GM21529 (cell line): ENCODE results near the gene FUS.
"Not testable (repeated sequence)": the region's sequence is repeated elsewhere in the genome, so short reads cannot be mapped to it uniquely, and the experiment has no call there.

Experiments
- ATAC-seq: cut with Tn5 transposase; IDR thresholded peaks from one replicate; pipeline ENCODE4 v1.9.1; 2021; ENCODE audit not compliant: unreplicated experiment

The FUS gene

DNA sequence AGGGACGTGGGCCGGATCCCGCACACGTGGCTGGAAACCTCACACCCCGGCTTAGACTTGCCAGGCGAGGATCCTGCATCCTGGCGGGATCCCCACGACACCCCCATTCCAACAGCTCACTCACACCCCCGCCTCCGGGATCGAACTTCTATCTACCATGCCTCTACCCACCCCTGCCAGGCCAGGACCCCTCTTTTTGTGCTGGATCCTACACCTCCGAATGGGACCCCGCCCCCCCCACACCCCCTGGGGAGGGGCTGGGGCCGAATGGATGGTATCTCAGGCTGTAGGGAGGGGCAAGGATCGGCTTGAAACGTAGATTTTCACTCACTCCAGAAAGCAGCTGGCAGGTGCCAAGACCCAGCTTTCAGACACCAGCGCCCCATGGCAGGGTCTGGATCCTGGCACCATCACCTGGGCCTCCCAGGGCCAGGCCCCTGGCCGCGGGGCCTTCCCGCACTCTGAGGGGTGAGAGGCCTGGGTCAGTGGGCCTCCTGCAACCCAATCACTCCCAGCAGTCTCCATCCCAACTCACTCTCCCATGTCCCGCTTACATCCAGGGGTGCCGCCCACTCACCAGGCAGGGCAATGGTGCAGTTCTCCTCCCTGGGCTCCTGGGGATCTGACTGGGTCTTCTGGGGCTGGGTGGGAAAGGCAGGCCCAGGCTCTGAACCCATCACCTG lies 36.8 kb upstream of the FUS start:
- no peak for ATAC-seq

DNA sequence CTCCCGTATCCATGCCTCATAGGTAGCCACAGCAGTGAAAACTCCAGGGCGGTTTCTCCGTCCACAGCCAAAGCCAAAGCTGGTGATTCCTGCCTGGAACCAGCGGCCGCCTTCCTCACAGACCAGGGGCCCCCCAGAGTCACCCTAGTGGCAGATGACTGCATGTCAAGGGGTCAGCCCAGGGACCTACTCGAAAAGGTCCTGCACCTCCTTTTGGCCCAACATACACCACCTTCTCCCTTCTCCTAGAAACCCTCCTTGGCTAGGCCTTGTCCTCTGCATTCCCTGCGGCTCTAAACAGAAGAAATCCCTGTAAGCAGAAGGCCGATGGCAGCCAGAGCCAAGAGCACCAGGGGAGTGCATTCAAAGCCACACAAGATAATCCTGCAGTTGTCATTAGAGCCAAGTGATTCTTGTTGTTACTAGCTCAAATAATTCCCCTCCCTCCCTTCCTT lies 36.2 kb upstream of the FUS start:
- ATAC-seq = no peak

DNA sequence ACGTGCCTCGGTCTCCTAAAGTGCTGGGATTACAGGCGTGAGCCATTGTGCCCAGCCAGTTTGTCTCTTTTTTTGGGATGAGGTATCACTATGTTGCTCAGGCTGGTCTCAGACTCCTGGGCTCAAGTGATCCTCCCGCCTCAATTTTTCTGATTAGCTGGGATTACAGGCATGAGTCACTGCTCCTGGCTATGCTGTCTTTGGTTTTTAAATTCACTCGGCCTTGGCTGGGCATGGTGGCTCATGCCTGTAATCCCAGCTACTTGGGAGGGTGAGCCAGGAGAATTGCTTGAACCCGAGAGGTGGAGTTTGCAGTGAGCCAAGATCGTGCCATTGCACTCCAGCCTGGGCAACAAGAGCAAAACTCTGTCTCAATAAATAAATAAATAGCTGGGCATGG lies 35.5 kb upstream of the FUS start:
- ATAC-seq = not testable (repeated sequence)

DNA sequence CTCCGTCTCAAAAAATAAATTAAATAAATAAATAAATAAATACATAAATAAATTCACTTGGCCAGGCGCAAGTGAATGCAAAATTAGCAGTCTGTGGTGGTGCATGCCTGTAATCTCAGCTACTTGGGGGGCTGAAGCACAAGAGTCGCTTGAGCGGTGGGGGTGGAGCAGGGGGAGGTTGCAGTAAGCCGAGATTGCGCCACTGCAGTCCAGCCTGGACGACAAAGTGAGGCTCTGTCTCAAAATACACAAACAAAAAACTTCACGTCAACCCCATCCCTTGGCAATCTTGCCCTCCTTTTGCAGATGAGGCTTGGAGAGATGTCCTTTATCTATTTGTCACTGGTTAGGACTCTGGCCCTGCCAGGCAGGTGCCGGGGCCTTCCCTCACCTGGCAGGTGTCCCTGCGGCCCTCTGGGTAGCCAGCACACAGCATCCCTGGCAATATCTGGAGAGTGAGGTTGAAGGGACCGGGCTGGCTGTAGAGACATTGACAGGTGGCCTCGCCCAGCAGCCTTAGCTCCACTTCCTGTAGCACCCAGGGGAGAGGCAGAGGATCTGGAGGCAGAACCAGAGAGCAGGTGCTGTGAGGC lies 34.4 kb upstream of the FUS start:
- ATAC-seq = no peak

DNA sequence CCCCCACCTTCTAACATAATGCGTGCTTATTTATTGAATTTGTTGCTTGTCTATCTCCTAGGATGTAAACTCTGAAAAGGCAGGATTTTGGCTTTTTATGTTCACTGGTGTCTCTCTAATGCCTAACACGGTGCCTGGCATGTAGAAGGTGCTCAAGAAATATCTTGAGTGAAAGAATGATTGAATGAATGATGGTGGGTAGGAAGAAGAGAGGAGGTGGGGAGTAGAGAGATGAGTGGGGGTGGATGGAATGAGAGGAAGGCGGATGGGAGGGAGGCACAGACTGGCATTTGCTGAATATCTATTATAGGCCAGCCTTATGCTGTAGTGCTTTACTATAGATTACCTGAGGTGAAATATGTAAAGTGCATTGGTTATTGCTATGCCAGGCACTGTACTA lies 32.4 kb upstream of the FUS start:
- no peak for ATAC-seq

DNA sequence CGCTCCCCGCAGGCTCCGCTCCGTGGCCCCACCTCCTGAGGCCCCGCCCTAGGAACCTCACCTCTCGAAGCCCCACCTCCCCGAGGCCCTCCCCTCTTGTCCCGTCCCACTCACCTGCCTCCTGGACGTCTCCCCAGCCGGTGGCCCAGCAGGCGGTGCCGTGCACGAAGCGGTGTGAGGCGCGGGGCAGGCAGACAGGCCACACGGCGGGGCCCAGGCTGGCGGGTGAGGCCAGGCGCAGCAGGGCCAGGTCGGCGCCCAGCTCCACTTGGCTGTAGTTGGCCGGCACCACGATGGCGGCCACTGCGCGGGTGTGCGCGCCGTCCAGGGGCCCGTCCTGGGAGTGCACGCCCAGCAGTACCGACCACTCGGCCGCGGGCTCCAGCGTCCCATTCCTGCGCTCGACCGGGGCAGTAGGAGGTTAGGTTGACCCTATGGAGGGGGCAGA lies 31.6 kb upstream of the FUS start:
- no peak for ATAC-seq

DNA sequence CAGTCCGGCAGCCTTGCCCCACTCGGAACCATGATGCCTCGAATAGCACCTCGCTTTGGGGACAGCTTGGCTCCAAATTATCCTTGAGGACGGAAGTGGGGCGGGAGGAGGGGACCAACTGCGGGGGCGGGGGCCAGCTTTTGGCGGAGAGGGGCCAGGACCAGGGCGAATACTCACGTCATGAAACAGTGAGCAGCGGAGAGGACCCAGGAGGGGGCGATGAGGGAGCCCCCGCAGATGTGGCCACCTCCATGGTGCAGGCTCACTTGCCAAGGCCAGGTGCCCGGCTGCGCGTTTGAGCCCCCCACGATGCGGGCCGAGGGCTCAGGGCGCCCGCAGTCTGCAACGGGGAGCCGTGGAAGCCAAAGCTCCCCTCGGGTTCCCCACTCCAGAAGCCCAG lies 31.0 kb upstream of the FUS start:
- ATAC-seq = no peak

DNA sequence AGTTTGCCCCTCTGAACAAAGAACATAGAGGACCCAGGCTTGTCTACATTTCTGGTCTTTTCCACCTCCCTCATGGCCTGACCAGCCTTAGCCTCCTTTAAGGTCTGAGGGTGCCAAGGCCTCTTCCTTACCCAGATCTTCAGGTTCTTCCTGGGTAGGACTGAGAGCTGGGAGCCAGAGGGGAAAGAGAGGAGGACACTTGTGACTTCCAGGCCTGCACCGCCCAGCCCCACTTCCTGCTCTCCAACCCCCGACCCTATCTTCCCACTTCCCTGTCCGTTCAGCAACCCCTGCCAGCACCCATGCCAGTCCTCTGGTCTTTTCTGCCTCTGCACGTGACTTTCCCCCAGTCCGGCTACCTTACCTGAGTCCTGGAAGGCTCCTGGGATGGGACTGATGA lies 30.6 kb upstream of the FUS start:
- ATAC-seq = no peak

DNA sequence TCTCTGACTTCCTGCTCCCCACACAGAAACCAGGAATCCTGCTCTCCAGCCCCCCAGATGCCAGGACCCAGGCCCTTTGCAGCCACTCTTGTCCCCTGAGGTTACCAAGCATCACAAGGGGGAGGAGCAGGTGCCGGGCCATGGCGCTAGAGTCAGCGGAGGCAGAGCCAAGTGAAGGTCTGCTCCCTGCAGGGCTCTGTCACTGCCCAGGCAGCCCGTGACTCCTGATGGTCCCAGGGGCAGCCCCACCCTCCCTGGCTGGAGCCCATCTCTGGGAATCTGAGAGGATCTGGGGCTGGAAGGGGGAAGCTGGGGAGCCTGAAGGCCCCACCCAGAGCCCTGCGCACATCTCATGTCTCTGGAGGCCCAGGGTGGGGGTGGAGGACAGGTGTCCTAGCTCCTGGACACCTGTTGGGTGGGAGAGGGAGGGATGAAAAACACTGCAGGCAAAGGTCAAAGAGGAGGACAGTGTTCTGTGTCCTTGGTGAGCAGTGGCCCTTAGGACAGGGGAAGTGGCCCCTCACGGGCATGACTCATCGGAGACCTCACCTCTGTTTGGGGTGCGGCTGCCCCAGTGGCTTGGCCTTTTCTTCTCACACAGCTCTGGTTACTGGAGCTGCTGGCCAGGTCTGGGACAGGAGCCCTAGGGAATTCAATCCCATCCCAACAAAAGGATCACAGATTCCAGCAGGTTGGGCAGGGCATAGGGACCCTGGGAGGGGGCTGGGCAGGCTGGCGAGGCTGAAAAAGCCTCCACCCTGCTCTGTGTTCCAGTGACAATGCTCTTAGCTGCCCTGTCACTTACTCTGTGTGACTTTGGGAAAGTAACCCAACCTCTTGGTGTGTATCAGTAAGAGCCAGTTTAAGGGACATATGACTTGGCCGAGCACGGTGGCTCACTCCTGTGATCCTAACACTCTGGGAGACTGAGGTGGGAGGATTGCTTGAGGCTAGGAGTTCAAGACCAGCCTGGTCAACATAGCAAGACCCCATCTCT lies 29.7 kb upstream of the FUS start, which contains the start of gene PRSS36:
PRSS36 (minus strand) TSS at position 173 of the 997 bp plus-strand sequence; CDS start at position 142, 31 bp downstream.
- no peak for ATAC-seq

DNA sequence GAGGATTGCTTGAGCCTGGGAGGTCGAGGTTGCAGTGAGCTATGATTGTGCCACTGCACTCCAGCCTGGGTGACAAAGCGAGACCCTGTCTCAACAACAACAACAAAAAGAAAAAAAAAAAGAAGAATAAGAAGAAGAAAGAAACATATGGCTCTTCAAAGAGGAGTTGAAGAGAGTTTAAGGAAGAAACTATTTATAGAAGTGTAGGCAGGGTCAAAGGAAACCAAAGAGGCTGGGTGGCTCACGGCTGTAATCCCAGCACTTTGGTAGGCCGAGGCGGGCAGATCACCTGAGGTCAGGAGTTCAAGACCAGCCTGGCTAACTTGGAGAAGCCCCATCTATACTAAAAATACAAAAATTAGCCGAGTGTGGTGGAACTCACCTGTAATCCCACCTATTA lies 29.0 kb upstream of the FUS start:
- ATAC-seq = not testable (repeated sequence)

DNA sequence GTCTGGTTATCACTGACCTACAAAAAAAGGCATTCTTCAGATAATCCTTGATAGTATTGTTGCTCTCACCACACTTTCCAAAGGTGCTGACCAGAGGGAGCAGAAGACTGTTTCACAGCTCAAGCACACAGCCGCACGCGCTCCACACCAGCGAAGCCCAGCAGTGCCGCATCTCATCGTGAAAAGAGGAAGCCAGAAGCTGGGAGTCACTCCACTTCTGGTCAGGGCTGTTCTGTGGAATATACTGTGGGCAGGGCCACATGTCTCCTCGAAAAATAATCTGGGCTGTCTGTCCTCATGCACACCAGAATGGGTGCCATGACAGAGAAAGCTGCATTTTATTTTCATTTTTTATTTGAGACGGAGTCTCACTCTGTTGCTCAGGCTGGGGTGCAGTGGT lies 22.8 kb upstream of the FUS start:
- no peak for ATAC-seq

DNA sequence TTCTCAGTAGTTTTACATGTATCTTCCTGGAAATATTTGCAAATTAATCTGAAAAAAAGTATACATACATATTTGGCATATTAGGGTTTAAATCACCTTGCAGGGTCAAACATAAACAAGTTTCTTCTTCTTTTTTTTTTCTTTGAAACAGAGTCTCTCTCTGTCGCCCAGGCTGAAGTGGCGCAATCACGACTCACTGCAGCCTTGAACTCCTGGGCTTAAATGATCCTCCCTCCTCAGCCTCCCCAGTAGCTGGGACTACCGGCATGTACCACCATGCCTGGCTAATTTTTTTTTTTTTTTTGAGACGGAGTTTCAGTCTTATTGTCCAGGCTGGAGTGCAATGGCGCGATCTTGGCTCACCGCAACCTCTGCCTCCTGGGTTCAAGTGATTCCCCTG lies 12.6 kb upstream of the FUS start:
- ATAC-seq = no peak

DNA sequence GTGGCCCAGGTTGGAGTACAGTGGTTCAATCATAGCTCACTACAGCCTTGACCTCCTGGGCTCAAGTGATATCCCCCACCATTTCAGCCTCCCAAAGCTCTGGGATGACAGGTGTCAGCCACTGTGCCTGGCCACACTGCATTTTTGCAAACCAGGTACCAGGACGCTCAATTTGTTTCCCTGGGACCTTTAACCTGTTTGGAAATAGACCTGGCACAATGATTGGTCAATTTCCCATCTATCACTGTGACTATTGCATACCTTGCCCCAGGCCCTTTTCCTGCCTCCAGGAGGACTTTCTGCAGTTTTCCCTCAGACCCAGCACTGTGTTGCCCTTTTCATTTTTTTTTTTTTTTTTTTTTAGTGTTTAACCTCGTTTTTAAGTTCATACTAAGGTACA lies 11.1 kb upstream of the FUS start:
- no peak for ATAC-seq

DNA sequence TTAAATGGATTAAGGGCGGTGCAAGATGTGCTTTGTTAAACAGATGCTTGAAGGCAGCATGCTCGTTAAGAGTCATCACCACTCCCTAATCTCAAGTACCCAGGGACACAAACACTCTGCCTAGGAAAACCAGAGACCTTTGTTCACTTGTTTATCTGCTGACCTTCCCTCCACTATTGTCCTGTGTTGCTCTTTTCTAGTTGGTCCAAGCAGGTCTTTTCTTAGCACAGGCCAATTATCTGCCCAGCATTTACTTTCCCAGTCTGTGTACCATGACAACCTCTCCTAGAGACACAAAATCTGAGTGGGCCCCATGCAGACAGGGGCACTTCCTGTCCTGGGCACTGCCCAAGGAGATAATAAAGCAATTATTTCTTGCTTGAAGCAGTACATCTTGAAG lies 9.9 kb upstream of the FUS start:
- not testable (repeated sequence) for ATAC-seq

DNA sequence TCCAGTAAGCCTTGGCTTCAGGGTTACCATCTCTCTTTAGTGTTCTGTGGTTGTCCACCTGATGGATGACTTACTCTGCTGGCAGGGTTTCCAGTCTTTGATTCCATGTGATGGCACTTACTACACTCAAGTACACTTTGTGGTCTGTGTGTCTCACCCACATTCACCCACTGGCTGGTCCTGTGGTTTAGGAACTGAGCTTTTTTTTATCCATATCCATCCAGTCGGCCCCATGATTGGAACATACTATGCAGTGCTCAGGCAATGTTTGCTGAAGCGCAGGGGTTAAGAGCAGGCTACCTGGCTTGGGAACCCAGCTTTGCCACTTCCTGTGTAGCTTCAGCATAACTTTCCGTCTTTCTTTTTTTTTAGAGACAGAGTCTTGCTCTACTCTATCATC lies 2.8 kb upstream of the FUS start:
- ATAC-seq = no peak

DNA sequence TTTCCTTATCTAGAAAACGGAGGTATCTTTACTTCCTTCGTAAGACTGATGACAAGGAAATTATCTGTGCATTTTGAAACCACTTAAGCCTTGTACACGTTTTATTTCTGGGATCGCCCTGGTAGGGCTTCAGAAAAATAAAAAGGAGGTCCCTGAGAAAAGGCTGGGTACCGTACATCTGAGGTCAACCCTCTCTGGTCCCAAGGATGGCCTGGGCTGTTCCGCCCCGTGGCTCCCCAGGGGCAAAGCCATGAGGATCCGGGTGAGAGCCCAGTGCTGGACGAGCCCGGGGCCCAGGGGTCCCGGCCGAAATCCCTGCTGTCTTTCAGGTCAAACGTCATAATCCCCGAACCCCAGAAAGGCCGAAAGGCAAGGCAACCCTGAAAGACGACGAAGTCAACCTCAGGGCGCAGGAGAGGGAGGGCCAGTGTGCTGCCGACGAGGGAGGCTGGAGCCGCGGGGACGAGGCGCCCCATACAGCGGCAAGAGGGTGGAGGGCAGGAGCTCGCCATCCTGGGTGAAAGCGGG lies 656 bp upstream of the FUS start:
- ATAC-seq = peak; percentile 1

DNA sequence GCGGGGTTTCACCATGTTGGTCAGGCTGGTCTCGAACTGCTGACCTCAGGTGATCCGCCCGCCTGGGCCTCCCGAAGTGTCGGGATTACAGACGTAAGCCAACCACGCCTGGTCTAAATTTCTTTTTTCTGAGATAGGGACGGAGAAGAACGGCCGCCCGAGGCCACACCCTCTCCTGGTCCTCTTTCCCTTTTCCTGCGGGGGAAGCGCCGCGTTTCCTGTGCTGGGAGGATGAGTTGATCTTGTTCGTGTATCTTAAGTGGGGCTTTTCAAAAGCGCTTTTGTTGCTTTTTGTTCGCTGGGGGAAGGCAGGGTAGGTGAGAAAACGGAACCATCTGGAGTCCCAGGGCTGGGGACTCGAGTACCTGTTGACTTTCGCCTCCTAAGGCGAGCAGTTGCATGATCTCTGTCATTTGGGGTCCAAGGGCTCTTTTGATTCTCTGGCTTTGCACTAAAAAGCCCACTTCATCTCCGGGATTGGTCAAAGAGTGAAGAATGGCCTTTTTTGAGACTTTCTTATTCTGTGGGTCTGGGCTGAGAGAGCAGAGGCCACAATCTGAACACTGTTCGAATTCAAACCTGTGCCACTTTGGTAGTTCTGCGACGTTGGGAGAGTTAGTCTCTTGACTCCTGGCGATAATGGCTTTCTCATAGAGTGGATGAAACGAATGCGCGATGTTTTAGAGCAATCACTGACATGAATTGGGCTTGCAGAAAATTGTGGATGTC lies 1.3 kb downstream of the FUS start:
- ATAC-seq = no peak

DNA sequence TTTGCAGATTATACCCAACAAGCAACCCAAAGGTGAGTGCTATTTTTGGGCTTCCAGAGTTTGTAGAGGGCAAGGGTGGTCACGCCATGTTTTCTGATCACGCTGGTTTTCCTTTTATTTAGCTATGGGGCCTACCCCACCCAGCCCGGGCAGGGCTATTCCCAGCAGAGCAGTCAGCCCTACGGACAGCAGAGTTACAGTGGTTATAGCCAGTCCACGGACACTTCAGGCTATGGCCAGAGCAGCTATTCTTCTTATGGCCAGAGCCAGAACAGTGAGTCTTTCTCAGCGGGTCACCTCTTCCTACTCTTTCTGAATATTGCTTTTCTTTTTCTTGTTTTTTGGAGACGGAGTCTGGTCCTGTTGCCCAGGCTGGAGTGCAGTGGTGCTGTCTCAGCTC lies 2.5 kb downstream of the FUS start:
- no peak for ATAC-seq

DNA sequence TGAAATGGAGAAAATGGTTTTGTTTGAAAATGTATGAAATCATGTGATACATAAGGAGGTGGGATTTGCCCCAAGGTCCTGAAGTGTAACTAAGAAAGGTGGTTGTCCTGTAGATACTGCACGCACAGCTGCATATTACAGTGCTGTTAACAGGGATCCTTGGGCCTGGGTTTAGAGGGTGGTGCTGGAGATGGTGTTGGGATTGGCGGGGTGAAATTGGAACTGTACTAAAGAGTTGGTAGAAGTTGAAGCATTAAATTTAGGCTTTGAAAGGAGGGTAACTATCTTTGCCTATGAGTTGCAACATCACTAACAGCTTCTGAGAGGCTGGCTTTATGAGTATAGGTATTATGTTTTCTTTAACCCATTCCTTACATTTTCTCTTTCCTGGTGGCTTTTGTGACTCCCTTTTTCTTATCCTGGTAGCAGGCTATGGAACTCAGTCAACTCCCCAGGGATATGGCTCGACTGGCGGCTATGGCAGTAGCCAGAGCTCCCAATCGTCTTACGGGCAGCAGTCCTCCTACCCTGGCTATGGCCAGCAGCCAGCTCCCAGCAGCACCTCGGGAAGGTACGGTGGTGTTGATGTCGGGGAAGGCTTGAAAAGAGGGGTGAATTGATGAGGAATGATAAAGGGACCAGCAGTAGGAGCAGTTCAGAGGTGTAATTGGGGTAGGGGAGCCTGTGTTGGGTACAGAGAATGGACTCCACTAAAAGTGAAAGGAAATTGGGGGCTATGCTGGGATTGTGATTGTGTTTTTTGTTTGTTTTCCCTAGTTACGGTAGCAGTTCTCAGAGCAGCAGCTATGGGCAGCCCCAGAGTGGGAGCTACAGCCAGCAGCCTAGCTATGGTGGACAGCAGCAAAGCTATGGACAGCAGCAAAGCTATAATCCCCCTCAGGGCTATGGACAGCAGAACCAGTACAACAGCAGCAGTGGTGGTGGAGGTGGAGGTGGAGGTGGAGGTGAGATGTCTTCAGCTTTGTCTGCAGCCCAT lies 3.8 kb downstream of the FUS start:
- no peak for ATAC-seq
